MM.1S (cell line): ENCODE data around the gene IFITM10.
"Not testable (repeated sequence)": the region's sequence is repeated elsewhere in the genome, so short reads cannot be mapped to it uniquely, and the experiment has no call there.

ENCODE experiments used
- EZH2 ChIP-seq: fragments of 300-600 bp; sonication (generic); optimal IDR thresholded peaks from 2 replicates; pipeline ENCODE3; 2017; ENCODE audit warnings: low read depth, mild to moderate bottlenecking, antibody characterized with exemption, low read length, mixed read lengths
- EZH2phosphoT487 ChIP-seq: fragments of 300-600 bp; sonication (generic); IDR thresholded peaks from 2 replicates; pipeline ENCODE4 v1.6.1; 2018; ENCODE audit warnings: antibody characterized with exemption, low read length
- TF ChIP-seq, protein P1 (sequence below): fragments of 300-600 bp; sonication (generic); IDR thresholded peaks from 2 replicates; pipeline ENCODE4 v1.5.1; 2016; ENCODE audit warnings: antibody characterized with exemption, low read length, mixed read lengths

DNA sequence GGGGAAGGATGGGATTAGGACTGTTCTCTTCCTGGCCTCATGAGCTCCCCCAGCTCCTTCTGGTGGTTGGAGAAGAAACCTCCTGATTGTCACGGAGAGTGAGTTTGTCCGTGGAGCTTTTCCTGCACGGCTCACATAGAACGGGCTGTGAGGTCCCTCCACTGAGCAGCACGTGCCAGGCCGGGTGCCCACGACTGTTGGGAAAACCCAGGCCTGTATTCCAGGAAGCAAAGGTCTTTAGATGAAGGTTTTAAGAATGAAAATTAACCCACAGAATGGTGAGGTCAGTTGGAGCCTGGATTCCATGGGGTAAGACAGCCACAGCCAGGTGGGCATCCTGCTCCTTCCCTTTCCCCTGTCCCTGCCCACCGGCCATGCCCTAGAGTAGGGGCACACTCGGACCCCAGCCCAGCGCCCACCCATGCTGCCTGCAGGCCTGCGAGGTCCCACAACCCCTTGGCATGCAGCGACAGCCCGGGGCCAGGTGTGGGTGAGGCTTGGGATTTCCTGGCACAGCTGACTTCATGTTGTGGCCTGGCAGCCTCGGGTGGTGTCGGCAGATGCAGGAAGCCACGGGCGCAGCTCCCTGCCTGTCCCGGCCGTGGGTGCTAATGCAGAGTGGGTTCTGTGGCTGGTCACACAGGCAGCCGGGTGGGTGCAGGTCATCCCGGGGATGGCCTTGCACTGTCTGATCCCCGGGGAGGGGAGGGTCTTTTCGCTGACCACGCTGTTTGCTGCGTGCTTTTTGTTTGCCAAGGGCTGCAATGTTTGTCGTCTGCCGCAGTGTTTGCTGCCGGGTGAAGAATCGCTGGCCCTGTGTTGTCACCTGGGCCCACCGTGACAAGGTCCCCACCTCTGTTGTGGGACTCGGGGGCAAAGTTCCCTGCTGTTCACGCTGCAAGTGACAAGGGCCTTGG lies 60.9 kb downstream of the IFITM10 start:
- TF ChIP-seq, protein P1, sequence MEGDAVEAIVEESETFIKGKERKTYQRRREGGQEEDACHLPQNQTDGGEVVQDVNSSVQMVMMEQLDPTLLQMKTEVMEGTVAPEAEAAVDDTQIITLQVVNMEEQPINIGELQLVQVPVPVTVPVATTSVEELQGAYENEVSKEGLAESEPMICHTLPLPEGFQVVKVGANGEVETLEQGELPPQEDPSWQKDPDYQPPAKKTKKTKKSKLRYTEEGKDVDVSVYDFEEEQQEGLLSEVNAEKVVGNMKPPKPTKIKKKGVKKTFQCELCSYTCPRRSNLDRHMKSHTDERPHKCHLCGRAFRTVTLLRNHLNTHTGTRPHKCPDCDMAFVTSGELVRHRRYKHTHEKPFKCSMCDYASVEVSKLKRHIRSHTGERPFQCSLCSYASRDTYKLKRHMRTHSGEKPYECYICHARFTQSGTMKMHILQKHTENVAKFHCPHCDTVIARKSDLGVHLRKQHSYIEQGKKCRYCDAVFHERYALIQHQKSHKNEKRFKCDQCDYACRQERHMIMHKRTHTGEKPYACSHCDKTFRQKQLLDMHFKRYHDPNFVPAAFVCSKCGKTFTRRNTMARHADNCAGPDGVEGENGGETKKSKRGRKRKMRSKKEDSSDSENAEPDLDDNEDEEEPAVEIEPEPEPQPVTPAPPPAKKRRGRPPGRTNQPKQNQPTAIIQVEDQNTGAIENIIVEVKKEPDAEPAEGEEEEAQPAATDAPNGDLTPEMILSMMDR = not testable (repeated sequence)
- TF ChIP-seq EZH2, EZH2phosphoT487: not testable (repeated sequence)
